T follicular helper cell (primary cell): ENCODE measurements around the gene IFNGR1.

Experiments used
- DNase-seq: peaks from one replicate; pipeline ENCODE4 v3.0.0-alpha.2; 2020; ENCODE audit warnings: low read depth

Gene IFNGR1

GRCh38 chr6:137150072-137150471 is 69.1 kb downstream of the IFNGR1 start:
- no peak for DNase-seq

- no peak for DNase-seq
Measured at GRCh38 chr6:137149035-137149393, 70.2 kb downstream of the IFNGR1 start.

- no peak for DNase-seq
Measured at GRCh38 chr6:137148306-137149034, 70.7 kb downstream of the IFNGR1 start.
